Kasumi-1 (cell line): ENCODE measurements around the gene WDR26.
A peak's percentile ranks its signal among the peaks of the same experiment; 100 is the strongest.
"Not testable (repeated sequence)": the region's sequence is repeated elsewhere in the genome, so short reads cannot be mapped to it uniquely, and the experiment has no call there.

Experiments
- DNase-seq, 2 experiments: peaks; one replicate each; lab custom pipeline; 2025; lab: John Stamatoyannopoulos, UW

Gene WDR26

GRCh38 chr1:224349716-224350115 is 84.9 kb downstream of the WDR26 start:
- not testable (repeated sequence) for DNase-seq

GRCh38 chr1:224348137-224348536 is 86.5 kb downstream of the WDR26 start:
- DNase-seq, result no peak

GRCh38 chr1:224343679-224344078 is 90.9 kb downstream of the WDR26 start:
- peak; percentile 9 to 15 for DNase-seq

- DNase-seq, result not testable (repeated sequence)
These were observed 93.9 kb downstream of the WDR26 start for GRCh38 chr1:224340453-224341384.

- no peak for DNase-seq
These were observed 95.1 kb downstream of the WDR26 start for GRCh38 chr1:224339442-224340033.

- DNase-seq, result no peak
These were observed 96.3 kb downstream of the WDR26 start for GRCh38 chr1:224338150-224338838.
